HG02885 (cell line): ENCODE results near the gene SETBP1.

Experiments
- ATAC-seq: cut with Tn5 transposase; IDR thresholded peaks from one replicate; pipeline ENCODE4 v1.9.1; 2021; ENCODE audit warnings: mild to moderate bottlenecking; ENCODE audit not compliant: unreplicated experiment, poor library complexity

The SETBP1 gene

DNA sequence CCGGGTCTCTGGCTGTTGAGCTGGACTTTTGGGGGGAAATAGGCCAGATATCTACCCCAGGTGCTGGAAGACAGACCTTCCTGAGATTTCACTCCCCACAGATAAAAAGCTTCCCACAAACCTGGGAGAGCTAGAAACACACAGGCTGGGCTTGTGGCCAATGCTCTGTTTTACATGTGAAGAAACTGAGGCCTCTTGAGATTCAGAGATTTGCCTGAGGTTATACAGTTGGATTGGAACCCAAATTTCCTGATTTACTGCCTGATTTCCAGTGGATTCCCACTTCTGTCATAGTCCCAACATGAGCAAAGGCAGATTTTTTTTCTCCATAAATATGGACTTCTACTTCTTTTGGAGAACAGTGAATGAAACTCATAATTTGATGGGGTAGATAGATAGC is 360.2 kb downstream of the SETBP1 start:
- no peak for ATAC-seq

GRCh38 chr18:45044787-45045186 is 364.1 kb downstream of the SETBP1 start:
- ATAC-seq, result no peak

DNA sequence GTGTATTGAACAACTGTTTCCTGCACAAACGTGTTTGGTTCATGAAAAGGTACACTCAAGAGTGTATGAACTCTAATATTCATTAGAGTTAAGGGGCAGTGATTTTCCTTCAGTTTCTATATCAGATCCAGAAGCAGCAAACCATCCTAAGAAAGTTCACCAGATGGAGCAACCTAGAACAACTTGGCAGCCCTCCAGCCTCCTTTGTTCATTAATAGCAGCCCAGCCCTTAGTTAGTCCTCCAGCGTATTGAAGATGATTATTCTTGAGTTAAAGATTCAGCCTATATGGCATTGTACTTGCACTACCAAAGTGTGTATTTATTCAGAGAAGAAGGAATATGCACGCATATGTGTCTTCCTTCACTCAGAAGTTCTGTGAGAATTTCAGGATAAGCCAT is 365.5 kb downstream of the SETBP1 start:
- ATAC-seq, result no peak

GRCh38 chr18:45046961-45047360 is 366.3 kb downstream of the SETBP1 start:
- ATAC-seq, result no peak

DNA sequence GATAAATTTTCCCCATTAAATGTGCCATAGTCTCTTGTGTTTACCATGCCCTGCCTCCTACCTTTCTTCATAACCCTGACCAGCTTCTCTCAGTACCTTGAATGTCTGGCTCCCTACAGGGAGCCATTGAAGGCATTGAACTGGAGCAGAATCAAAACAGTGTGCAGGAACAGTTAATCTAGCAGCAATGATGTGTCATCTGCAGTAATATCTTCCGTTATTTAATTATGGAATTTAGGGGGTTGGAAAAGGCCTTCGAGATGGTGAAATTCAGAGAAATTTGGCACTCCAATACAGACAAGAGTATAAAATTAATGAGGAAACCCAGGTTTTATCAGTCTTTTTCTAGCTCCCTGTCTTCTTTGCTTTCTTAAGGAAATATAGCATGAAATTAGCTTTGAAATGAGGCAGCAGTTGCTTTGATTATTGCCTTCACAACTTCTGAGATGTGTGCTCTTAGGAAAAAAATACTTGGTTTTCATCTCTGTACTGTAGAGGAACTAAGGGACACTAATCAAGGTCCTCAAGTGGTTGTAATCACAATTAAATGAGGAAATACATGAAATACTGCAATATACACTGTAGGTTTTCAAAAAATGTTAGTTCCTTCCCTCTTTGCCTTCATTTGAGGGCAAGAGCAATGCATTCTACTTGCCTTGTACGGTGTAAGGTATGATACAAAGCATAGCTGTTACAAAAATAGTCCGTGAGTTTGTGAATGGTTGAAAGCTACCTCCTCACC is 369.1 kb downstream of the SETBP1 start:
- no peak for ATAC-seq

DNA sequence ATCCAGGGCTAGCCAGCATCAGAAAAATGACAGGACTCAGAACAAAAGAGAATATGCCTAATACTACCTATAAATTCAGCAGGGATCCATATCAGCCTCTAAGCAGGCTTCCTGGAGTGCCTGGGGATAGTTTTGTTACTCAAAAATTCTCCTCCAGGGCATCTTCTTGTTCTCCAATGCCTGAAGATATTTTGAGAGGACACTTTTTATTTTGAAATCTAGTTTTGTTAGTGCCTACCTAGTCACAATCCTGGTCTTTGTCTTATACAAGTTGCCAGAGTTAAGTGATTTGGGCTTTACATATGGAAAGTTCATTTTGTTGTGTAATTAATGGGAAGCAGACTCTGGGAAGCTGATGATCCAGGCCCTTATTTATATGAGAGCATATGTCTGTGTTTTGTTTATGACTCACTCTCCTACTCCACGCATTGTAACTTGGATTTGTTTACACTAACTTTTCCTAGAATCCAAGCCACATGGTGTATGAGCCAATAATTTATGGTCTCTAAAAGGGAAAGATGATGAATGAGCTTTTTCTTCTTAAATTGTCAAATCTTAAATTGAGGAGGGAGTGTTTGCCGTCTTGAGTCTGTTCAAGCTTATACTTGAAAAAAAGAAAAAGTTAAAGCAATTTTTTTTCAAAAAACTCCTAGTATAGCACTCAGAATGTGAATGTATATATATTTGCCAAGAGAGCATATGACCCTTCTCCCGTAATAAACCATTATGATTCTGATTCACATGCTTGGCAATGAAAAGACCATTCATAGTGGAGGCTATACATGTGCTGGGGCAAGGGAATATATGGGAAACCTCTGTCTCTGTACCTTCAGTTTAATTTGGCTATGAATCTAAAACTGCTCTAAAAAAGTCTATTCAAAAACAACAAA is 370.3 kb downstream of the SETBP1 start:
- no peak for ATAC-seq

GRCh38 chr18:45054636-45055035 is 373.9 kb downstream of the SETBP1 start:
- ATAC-seq, result no peak

- ATAC-seq, result no peak
Observed at GRCh38 chr18:45055811-45056210, 375.1 kb downstream of the SETBP1 start.

- ATAC-seq, result no peak
Observed at GRCh38 chr18:45056926-45057325, 376.2 kb downstream of the SETBP1 start.

DNA sequence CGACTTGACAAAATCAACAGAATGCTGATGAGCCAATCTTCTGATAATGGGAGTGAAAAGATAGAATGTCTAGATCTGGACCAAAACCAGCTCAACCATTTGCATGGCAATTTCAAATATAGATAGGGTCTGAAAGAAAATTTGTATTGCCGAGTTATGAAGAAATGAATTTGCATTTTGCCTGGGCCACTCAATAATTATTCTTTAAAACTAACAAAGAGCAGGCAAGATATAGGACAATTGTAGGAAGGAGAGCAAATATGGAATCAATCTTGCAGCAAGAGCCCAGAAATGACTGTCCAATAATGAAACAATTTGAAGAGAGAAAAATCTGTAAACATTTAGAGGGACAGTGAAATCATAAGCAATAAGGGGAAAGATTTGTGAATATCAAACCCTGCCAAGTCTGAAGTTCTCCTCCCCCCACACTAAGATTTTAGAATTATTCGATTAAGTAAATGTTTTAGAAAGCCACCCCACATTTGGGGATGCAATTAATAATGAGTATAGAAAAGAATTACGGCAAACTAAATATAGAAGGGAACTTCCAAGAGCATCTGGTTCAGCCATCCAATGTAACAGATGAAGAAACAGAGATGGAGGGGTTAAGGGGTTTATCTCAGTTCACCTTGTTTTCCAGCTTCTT is 377.4 kb downstream of the SETBP1 start:
- ATAC-seq, result no peak

- no peak for ATAC-seq
Observed at GRCh38 chr18:45059695-45060094, 379.0 kb downstream of the SETBP1 start.

GRCh38 chr18:45060102-45060501 is 379.4 kb downstream of the SETBP1 start:
- ATAC-seq, result no peak

DNA sequence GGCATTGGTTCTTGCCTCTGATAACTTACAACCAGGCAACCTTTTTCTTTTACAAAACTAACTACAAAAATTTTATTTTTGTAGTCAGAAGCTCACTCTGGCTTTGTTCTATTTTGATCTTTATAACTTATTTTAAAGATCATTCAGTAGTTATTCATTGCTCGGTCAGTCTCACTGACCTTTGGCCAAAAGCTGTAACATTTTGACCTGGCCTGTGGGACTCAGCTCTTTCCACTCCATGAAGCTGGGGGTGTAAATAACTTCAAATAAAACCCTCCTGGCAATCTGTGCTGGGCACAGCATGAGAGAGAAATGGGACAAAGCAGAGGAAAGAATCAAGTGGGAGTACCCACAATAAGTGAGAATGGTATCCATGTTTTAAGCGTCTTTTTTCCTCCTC is 380.7 kb downstream of the SETBP1 start:
- no peak for ATAC-seq

- no peak for ATAC-seq
Observed at GRCh38 chr18:45063246-45064038, 382.8 kb downstream of the SETBP1 start.

- no peak for ATAC-seq
Observed at GRCh38 chr18:45066210-45066609, 385.5 kb downstream of the SETBP1 start.

DNA sequence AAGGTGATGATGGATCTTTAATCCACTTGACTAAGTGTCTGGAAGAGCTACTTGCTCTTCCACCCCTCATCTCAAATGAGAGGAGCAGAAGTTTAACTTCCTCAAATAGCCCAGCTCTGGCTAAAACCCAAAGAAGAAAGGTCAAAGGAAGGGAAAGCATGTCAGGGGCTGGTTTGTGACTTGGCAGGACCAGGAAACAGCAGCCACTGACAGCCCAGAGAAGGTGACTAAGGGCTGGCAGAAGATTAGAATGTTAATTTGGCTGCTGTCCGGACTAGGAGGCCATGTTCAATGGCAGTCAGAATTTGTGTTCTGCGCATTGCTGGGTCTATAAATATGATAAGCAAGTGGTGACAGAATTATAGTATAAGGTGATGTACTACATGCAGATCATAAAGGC is 386.2 kb downstream of the SETBP1 start:
- ATAC-seq, result no peak

DNA sequence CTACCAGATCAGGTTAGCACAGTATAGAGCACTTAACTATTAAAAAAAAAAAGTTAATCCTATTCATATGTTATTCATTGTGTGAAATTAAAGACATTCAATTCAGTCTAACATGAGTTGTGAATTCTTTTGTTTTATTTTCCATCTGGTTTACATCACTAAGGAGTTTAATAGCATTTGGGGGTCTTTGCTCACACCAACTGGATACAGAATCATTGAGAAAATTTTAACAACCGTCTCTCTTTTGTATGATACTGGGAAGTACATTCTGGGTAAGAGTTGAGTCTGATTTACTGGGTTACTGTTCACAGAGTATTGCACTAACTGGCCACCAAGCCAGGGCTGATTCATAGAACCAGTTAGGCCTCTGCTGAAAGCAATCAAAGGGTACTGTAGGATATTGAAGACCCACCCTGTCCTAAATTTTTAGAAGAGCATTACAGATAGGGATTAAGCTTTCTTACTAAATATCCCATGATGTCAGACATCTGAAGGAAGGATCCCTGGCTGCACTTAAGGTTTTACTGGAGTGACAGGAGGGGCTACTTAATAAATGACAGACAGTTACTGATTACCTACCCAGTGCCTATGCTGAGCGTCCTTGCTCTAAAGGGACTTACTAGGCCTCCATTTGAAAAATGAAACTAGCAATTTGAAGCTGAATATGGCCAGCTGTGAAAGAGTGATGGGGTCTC is 387.9 kb downstream of the SETBP1 start:
- no peak for ATAC-seq

DNA sequence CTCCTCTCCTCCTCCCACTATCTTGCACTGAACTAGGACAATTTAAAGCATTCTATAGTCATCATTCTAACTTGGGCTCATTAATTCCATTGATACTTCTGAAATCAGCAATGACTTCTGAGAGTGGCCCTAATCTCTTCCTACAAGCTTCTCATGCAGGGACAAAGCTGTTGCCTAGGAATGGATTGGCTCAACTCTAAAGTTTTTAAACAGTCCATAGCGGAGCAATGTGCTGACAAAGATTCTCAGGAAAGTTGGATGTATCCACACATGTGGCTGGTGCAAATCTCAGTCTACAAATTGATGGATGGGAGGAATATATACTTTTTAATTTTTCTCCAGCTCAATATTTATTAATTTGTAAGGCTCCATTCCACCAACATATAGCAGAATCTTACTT is 388.9 kb downstream of the SETBP1 start:
- ATAC-seq, result no peak

- no peak for ATAC-seq
Observed at GRCh38 chr18:45071956-45072355, 391.3 kb downstream of the SETBP1 start.

DNA sequence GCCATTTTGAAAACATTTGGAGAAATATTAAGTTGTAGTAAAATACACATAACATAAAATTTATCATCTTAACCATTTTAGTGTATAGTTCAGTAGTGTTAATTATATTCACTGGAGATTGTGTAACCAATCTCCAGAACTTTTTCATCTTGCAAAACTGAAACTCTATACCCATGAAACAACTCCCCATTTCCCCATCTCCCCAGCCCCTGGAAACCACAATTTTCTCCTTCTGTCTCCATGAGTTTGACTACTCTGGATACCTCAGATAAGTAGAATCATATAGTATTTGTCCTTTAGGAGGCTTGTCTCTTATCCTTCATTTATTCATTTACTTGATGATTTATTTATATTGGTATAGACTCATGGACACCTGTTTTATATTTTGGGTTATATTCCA is 392.9 kb downstream of the SETBP1 start:
- no peak for ATAC-seq
